Right lobe of liver (tissue), 4 donors: ENCODE measurements around the gene SERPINH1.

Experiments used
- POLR2A ChIP-seq: fragments of 450-650 bp; IDR thresholded peaks from one replicate; pipeline ENCODE4 v1.6.1; 2017; ENCODE audit warnings: antibody characterized with exemption, mild to moderate bottlenecking
- TF ChIP-seq, protein P1 (sequence below), 4 donors: fragments of 200-600 bp in 3 of 4; fragments of 450-650 bp in 1 of 4; IDR thresholded peaks; one replicate each; pipeline versions ENCODE4 v1.5.1 to v1.8.0; 2016 to 2022; ENCODE audit warnings: antibody characterized with exemption in 4 of 4, mild to moderate bottlenecking in 2 of 4
- donor health status: DM: no; HTN: no; CAD: no.
- donor health status: DM: no; HTN: no; CAD: no.
- donor health status: DM: no; HTN: yes; CAD: no.

DNA sequence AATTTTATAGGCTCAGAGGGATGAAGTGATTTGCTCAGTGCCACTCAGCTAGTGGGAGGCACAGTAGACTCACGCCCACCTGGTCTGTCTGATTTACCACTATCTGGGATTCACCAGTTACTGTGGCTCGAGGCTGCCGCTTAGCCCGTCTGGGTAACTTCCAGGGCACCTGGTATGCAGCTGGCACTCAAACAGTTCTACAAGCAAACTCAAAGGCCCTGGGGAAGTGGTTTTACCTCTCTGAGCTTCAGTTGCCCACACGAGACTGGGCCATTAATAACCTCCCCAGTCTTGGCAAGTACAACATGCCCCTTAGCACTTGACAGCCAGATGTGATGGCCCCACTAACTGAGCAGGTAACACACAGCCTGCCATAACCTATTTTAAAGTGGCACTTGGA is 38.9 kb upstream of the SERPINH1 start:
- TF ChIP-seq POLR2A = no peak
- TF ChIP-seq, protein P1, sequence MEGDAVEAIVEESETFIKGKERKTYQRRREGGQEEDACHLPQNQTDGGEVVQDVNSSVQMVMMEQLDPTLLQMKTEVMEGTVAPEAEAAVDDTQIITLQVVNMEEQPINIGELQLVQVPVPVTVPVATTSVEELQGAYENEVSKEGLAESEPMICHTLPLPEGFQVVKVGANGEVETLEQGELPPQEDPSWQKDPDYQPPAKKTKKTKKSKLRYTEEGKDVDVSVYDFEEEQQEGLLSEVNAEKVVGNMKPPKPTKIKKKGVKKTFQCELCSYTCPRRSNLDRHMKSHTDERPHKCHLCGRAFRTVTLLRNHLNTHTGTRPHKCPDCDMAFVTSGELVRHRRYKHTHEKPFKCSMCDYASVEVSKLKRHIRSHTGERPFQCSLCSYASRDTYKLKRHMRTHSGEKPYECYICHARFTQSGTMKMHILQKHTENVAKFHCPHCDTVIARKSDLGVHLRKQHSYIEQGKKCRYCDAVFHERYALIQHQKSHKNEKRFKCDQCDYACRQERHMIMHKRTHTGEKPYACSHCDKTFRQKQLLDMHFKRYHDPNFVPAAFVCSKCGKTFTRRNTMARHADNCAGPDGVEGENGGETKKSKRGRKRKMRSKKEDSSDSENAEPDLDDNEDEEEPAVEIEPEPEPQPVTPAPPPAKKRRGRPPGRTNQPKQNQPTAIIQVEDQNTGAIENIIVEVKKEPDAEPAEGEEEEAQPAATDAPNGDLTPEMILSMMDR (IDR thresholded peaks at IDR 0.05) = no peak
